ENCODE results near the gene BBX.

DNA sequence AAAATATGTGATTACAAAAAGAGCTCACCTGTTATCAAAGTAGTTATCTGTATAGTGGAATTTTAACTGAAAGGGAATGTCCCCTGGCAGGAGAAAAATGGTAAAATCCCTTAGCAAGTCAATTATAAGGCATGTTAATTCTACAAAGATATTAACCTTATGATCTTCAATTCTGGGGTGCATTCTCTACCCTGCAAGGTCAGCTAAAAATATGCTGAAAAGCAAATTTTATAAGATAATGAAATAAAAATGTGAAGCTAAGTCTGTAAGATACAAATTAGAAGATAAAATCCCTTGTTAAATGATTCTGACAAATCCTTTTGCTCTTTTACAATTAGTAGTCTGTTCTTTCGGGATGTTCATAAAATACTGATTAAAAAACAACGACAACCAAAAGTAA, 109.8 kb downstream of the BBX start:
- TF ChIP-seq EZH2 (IDR thresholded peaks at IDR 0.05; ENCODE audit: low read length, unreplicated experiment) = no peak
- TF ChIP-seq EZH2phosphoT487 (IDR thresholded peaks at IDR 0.05; ENCODE audit: borderline replicate concordance, low read length) = no peak
- TF ChIP-seq, protein P1, sequence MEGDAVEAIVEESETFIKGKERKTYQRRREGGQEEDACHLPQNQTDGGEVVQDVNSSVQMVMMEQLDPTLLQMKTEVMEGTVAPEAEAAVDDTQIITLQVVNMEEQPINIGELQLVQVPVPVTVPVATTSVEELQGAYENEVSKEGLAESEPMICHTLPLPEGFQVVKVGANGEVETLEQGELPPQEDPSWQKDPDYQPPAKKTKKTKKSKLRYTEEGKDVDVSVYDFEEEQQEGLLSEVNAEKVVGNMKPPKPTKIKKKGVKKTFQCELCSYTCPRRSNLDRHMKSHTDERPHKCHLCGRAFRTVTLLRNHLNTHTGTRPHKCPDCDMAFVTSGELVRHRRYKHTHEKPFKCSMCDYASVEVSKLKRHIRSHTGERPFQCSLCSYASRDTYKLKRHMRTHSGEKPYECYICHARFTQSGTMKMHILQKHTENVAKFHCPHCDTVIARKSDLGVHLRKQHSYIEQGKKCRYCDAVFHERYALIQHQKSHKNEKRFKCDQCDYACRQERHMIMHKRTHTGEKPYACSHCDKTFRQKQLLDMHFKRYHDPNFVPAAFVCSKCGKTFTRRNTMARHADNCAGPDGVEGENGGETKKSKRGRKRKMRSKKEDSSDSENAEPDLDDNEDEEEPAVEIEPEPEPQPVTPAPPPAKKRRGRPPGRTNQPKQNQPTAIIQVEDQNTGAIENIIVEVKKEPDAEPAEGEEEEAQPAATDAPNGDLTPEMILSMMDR (conservative IDR thresholded peaks at IDR 0.05; ENCODE audit: low read depth, low read length) = no peak
